ENCODE measurements around the gene TEDDM1.

DNA sequence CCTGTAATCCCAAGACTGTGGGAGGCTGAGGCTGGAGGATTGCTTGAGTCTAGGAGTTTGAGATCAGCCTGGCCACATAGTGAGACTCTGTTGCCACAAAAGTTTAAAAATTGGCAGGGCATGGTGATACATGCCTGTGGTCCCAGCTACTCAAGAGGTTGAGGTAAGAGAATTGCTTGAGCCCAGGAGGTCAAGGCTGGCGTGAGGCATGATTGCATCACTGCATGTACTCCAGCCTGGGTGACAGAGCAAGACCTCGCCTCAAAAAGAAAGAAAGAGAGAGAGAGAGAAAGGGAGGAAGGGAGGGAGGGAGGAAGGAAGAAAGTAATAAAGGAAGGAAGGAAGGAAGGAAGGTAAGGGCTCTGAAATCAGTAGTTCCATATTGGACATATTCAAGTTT, 33.9 kb downstream of the TEDDM1 start:
- TF ChIP-seq POLR2A (IDR thresholded peaks at IDR 0.05) (no peak), CTCF (IDR thresholded peaks at IDR 0.05) (no peak)

All from Peyer's patch (tissue), 4 donors.